ENCODE data around the gene AXIN1.
A peak's percentile ranks its signal among the peaks of the same experiment; 100 is the strongest.

Gene AXIN1

GRCh38 chr16:397135-397661, 44.7 kb upstream of the AXIN1 start, which contains the start of gene NME4:
Gene NME4 (plus strand): TSS chr16:397199. CDS start chr16:397223, 24 bp downstream.
- no peaks in the 10 kb centered on the region for H3K9me2 ChIP-seq (replicated peaks; ENCODE audit: insufficient read depth, low read length)
- DNase-seq: peak; percentile 37
- peak within 1 kb of the TSS; percentile 99 for H3K4me2 ChIP-seq (ENCODE audit: low read depth, low read length)
- H3K4me3 ChIP-seq (ENCODE audit: low read length): peak within 1 kb of the TSS; percentile 67
- no peaks in the 10 kb centered on the region for H4K20me1 ChIP-seq (ENCODE audit: insufficient read depth, low read length)
- no peaks in the 10 kb centered on the region for H3K27me3 ChIP-seq (replicated peaks; ENCODE audit: insufficient read depth, low read length)
- H3K36me3 ChIP-seq (replicated peaks; ENCODE audit: insufficient read depth, low read length): no peaks in the 10 kb centered on the region
- peaks cover 16% of the 10 kb centered on the region for H3K79me2 ChIP-seq (ENCODE audit: low read length)
- peak within 1 kb of the TSS; percentile 72 for H2AFZ ChIP-seq (ENCODE audit: low read length)
- no peaks in the 10 kb centered on the region for H3K9me3 ChIP-seq (replicated peaks; ENCODE audit: insufficient read depth, low read length)
- H3K4me1 ChIP-seq (ENCODE audit: low read length): peaks cover 7% of the 10 kb centered on the region
- H3K9ac ChIP-seq (ENCODE audit: low read length): peak within 1 kb of the TSS; percentile 58; the same call in 1 of the 2 replicates
- TF ChIP-seq EZH2 (optimal IDR thresholded peaks at IDR 0.05; ENCODE audit: low read depth, low read length): no peak
- TF ChIP-seq CTCF (IDR thresholded peaks at IDR 0.05; ENCODE audit: low read length): no peak
- no peak for TF ChIP-seq EZH2phosphoT487 (IDR thresholded peaks at IDR 0.05; ENCODE audit: low read length)
- peaks cover 25% of the 10 kb centered on the region for H3F3A ChIP-seq (ENCODE audit: insufficient read depth, low read length)
- H3K27ac ChIP-seq (ENCODE audit: low read length): peak within 1 kb of the TSS; percentile 16; the same call in 1 of the 2 replicates

- no peak for TF ChIP-seq EZH2phosphoT487 (IDR thresholded peaks at IDR 0.05; ENCODE audit: low read length)
- TF ChIP-seq CTCF (IDR thresholded peaks at IDR 0.05; ENCODE audit: low read length): no peak
- no peak for TF ChIP-seq EZH2 (optimal IDR thresholded peaks at IDR 0.05; ENCODE audit: low read depth, low read length)
- Histone ChIP-seq H2AFZ (ENCODE audit: low read length) (peak overlapping the region; percentile 72), H3K9ac (ENCODE audit: low read length) (peak overlapping the region; percentile 58; the same call in 1 of the 2 replicates), H3K9me3 (replicated peaks; ENCODE audit: insufficient read depth, low read length) (no peaks in the 10 kb centered on the region), H3F3A (ENCODE audit: insufficient read depth, low read length) (peaks cover 29% of the 10 kb centered on the region), H3K4me2 (ENCODE audit: low read depth, low read length) (peak overlapping the region; percentile 99), H3K27me3 (replicated peaks; ENCODE audit: insufficient read depth, low read length) (no peaks in the 10 kb centered on the region), H3K36me3 (replicated peaks; ENCODE audit: insufficient read depth, low read length) (no peaks in the 10 kb centered on the region), H3K4me1 (ENCODE audit: low read length) (peaks cover 13% of the 10 kb centered on the region), H3K79me2 (ENCODE audit: low read length) (peaks cover 16% of the 10 kb centered on the region), H3K27ac (ENCODE audit: low read length) (peak overlapping the region; percentile 16; the same call in 1 of the 2 replicates), H3K9me2 (replicated peaks; ENCODE audit: insufficient read depth, low read length) (no peaks in the 10 kb centered on the region), H4K20me1 (ENCODE audit: insufficient read depth, low read length) (no peaks in the 10 kb centered on the region), H3K4me3 (ENCODE audit: low read length) (peak overlapping the region; percentile 67)
- peak; percentile 63 for DNase-seq
These were observed 44.1 kb upstream of the AXIN1 start for GRCh38 chr16:396605-397004.

GRCh38 chr16:396199-396598, 43.7 kb upstream of the AXIN1 start:
- H3K9ac ChIP-seq (ENCODE audit: low read length): peak overlapping the region; percentile 58; the same call in 1 of the 2 replicates
- TF ChIP-seq EZH2phosphoT487 (IDR thresholded peaks at IDR 0.05; ENCODE audit: low read length): no peak
- no peak for TF ChIP-seq CTCF (IDR thresholded peaks at IDR 0.05; ENCODE audit: low read length)
- no peak for TF ChIP-seq EZH2 (optimal IDR thresholded peaks at IDR 0.05; ENCODE audit: low read depth, low read length)
- H4K20me1 ChIP-seq (ENCODE audit: insufficient read depth, low read length): no peaks in the 10 kb centered on the region
- H3F3A ChIP-seq (ENCODE audit: insufficient read depth, low read length): peaks cover 25% of the 10 kb centered on the region
- no peaks in the 10 kb centered on the region for H3K27me3 ChIP-seq (replicated peaks; ENCODE audit: insufficient read depth, low read length)
- DNase-seq: no peak
- H3K36me3 ChIP-seq (replicated peaks; ENCODE audit: insufficient read depth, low read length): no peaks in the 10 kb centered on the region
- H3K9me2 ChIP-seq (replicated peaks; ENCODE audit: insufficient read depth, low read length): no peaks in the 10 kb centered on the region
- H3K4me1 ChIP-seq (ENCODE audit: low read length): peaks cover 13% of the 10 kb centered on the region
- peak overlapping the region; percentile 99 for H3K4me2 ChIP-seq (ENCODE audit: low read depth, low read length)
- peak overlapping the region; percentile 72 for H2AFZ ChIP-seq (ENCODE audit: low read length)
- no peaks in the 10 kb centered on the region for H3K9me3 ChIP-seq (replicated peaks; ENCODE audit: insufficient read depth, low read length)
- peak overlapping the region; percentile 67 for H3K4me3 ChIP-seq (ENCODE audit: low read length)
- peaks cover 16% of the 10 kb centered on the region for H3K79me2 ChIP-seq (ENCODE audit: low read length)
- peak overlapping the region; percentile 16; the same call in 1 of the 2 replicates for H3K27ac ChIP-seq (ENCODE audit: low read length)
